Lung (tissue), 12 donors: ENCODE measurements around the gene SDS. TPM values are rescaled to one million over a fixed set of nuclear protein-coding genes. Genes with fewer than 3 reads are reported as not detected.

ENCODE experiments used
- ATAC-seq: fragments of 200-7000 bp; cut with Tn5 transposase; one replicate; pipeline ENCODE4 v1.9.1; 2020; ENCODE audit warnings: moderate number of reproducible peaks; ENCODE audit not compliant: insufficient read depth, low FRiP score
- DNase-seq, 3 donors: peaks; one replicate each; pipeline ENCODE4 v3.0.0-alpha.2; 2013 to 2017
- H3K27ac ChIP-seq, 2 donors: one replicate each; pipeline ENCODE4 v1.5.1; 2013; ENCODE audit warnings: mild to moderate bottlenecking in 2 of 2, moderate library complexity in 2 of 2, control low read depth in 1 of 2, inconsistent platforms in 1 of 2, low read depth in 1 of 2, low read length in 1 of 2
- H3K27me3 ChIP-seq, 3 donors: one replicate each; pipeline ENCODE4 v1.5.1; 2013; ENCODE audit warnings: low read length in 2 of 3; ENCODE audit not compliant: control insufficient read depth in 3 of 3, insufficient read depth in 3 of 3
- H3K36me3 ChIP-seq, 4 donors: one replicate each; pipeline ENCODE4 v1.5.1; 2013; ENCODE audit warnings: low read length in 4 of 4, mild to moderate bottlenecking in 1 of 4, moderate library complexity in 1 of 4; ENCODE audit not compliant: control insufficient read depth in 4 of 4, insufficient read depth in 4 of 4
- H3K4me1 ChIP-seq, 5 donors: one replicate each; pipeline ENCODE4 v1.5.1; 2013; ENCODE audit warnings: low read length in 5 of 5, mild to moderate bottlenecking in 2 of 5, moderate library complexity in 1 of 5; ENCODE audit not compliant: control insufficient read depth in 5 of 5, insufficient read depth in 5 of 5
- H3K4me3 ChIP-seq: one replicate; pipeline ENCODE4 v1.5.1; 2013; ENCODE audit warnings: mild to moderate bottlenecking, control low read depth, moderate library complexity
- H3K9ac ChIP-seq, 2 donors: one replicate each; pipeline ENCODE4 v1.5.1; 2013; ENCODE audit warnings: low read length in 2 of 2, control low read depth in 1 of 2; ENCODE audit not compliant: insufficient read depth in 1 of 2
- H3K9me3 ChIP-seq, 4 donors: one replicate each; pipeline ENCODE4 v1.5.1; 2013; ENCODE audit warnings: low read length in 3 of 4, mild to moderate bottlenecking in 1 of 4, moderate library complexity in 1 of 4; ENCODE audit not compliant: control insufficient read depth in 4 of 4, insufficient read depth in 3 of 4
- WGBS, 2 donors: extraction: QIAGEN DNeasy Blood & Tissue Kit; methylation state at CpG; one replicate each; pipeline ENCODE4 v1.1.7; 2013; 5-methylcytosine and 5-hydroxymethylcytosine counted together
- polyA plus RNA-seq, 2 donors: library from polyadenylated mRNA; stranded (reverse); fragments of 200-250 nt; gene quantifications; one replicate each; pipeline ENCODE4 v1.2.1, GENCODE V29; 2013
- total RNA-seq, 2 donors: library from RNA; depleted of rRNA in 1 of 2; stranded (reverse); fragments of >200 nt in 1 of 2; gene quantifications; one replicate each; pipeline ENCODE4 v1.2.1, GENCODE V29; 2014 to 2021
- TF ChIP-seq, protein P1 (sequence below): IDR thresholded peaks from 2 replicates; pipeline ENCODE4 v1.5.1; 2012; ENCODE audit warnings: mild to moderate bottlenecking; ENCODE audit errors: control extremely low read depth, extremely low read depth
- donor health status: control.
- donor health status: control.
- donor health status: Bipolar disorder and iron deficiency.
- donor health status: healthy.
- donor health status: DM: yes; HTN: yes; CAD: no.

Gene SDS
- total and polyA plus RNA-seq, 4 donors = 0.20 to 8.4 (median 2.1) TPM

DNA sequence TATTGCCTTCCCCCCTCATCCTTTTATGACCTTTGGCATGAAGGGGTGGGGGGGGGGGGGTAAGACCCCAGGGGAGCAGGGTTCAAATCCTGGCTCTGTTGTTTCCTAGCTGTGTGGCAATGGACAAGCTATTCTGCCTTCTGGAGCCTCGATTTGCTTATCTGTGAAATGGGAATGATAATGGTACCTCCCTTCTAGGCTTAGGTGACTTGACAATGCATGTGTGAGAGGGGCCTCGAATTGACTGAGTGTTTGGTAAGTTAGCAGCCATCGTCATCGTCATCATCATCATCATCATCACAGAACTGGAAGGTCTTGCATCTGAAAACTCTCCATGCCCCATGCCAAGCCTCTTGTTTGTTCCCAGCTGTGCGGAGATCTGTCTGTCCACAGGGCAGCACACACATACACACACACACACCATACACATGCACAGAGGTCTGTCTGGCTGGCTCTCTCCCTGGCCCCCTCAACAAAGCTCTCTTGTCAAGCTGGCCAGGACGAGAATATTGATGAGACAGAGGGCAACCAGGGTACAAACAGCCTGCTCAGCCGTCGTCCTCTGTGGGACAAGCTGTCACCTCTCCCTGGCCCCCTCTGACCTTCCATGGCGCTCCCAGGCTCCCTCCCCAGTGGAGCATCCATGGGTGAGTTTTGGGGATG, 5.9 kb upstream of the SDS start:
- TF ChIP-seq, protein P1, sequence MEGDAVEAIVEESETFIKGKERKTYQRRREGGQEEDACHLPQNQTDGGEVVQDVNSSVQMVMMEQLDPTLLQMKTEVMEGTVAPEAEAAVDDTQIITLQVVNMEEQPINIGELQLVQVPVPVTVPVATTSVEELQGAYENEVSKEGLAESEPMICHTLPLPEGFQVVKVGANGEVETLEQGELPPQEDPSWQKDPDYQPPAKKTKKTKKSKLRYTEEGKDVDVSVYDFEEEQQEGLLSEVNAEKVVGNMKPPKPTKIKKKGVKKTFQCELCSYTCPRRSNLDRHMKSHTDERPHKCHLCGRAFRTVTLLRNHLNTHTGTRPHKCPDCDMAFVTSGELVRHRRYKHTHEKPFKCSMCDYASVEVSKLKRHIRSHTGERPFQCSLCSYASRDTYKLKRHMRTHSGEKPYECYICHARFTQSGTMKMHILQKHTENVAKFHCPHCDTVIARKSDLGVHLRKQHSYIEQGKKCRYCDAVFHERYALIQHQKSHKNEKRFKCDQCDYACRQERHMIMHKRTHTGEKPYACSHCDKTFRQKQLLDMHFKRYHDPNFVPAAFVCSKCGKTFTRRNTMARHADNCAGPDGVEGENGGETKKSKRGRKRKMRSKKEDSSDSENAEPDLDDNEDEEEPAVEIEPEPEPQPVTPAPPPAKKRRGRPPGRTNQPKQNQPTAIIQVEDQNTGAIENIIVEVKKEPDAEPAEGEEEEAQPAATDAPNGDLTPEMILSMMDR = no peak

GRCh38 chr12:113408756-113409298, 5.1 kb upstream of the SDS start:
- Histone ChIP-seq H3K4me3 (no peak overlapping the region), H3K27me3 (peaks cover 0 to 7% (median 2%) of the 10 kb centered on the region in 3 donors), H3K27ac (no peak overlapping the region), H3K4me1 (no peaks in the 10 kb centered on the region), H3K9ac (no peak overlapping the region), H3K9me3 (no peaks in the 10 kb centered on the region), H3K36me3 (no peaks in the 10 kb centered on the region)
- WGBS, 2 donors = 81% methylated on average over 11 of the region's 11 CpGs
- TF ChIP-seq, protein P1 = no peak
- no peak for ATAC-seq
- no peak for DNase-seq

More for the DNA sequence above, 5.9 kb upstream of the SDS start:
- no peaks in the 10 kb centered on the region for H3K4me1 ChIP-seq
- H3K27me3 ChIP-seq = peaks cover 0 to 7% (median 2%) of the 10 kb centered on the region in 3 donors
- no peaks in the 10 kb centered on the region for H3K9me3 ChIP-seq
- no peak overlapping the region for H3K27ac ChIP-seq
- DNase-seq = no peak
- WGBS, 2 donors = 59 to 74% methylated on average over 9 of the region's 9 CpGs
- H3K36me3 ChIP-seq = no peaks in the 10 kb centered on the region
- H3K9ac ChIP-seq = no peak overlapping the region
- ATAC-seq = no peak
- no peak overlapping the region for H3K4me3 ChIP-seq

GRCh38 chr12:113407931-113408600, 4.4 kb upstream of the SDS start:
- 48 to 64% methylated on average over 6 of the region's 6 CpGs for WGBS, 2 donors
- Histone ChIP-seq H3K4me3 (no peak overlapping the region), H3K4me1 (no peaks in the 10 kb centered on the region), H3K9ac (no peak overlapping the region), H3K36me3 (no peaks in the 10 kb centered on the region), H3K9me3 (no peaks in the 10 kb centered on the region), H3K27ac (no peak overlapping the region), H3K27me3 (peaks cover 0 to 7% (median 2%) of the 10 kb centered on the region in 3 donors)
- TF ChIP-seq, protein P1 = no peak
- DNase-seq (peak in 1 of 3 donors; percentile 18), ATAC-seq (no peak)
